Stomach (tissue), 9 donors: ENCODE results near the gene UBALD1. TPM values are rescaled to one million over a fixed set of nuclear protein-coding genes. Genes with fewer than 3 reads are reported as not detected.

Experiments
- DNase-seq, 2 donors: peaks; one replicate each; pipeline versions ENCODE4 v3.0.0 to v3.0.0-alpha.2; 2013 to 2019
- H3K27ac ChIP-seq, 5 donors: fragments of 200-600 bp in 4 of 5; sonication (generic) in 4 of 5; one replicate each; pipeline ENCODE4 v1.5.1; 2013 to 2019; ENCODE audit warnings: mild to moderate bottlenecking in 1 of 5, moderate library complexity in 1 of 5
- H3K27me3 ChIP-seq, 3 donors: fragments of 200-600 bp; sonication (generic); one replicate each; pipeline ENCODE4 v1.5.1; 2017 to 2019; ENCODE audit warnings: mixed run types in 1 of 3
- H3K36me3 ChIP-seq, 4 donors: fragments of 200-600 bp; sonication (generic); 1 replicate in 3 of 4; 2 replicates in 1 of 4; pipeline ENCODE4 v1.5.1; 2016 to 2019
- H3K4me1 ChIP-seq, 4 donors: fragments of 200-600 bp; sonication (generic); one replicate each; pipeline ENCODE4 v1.5.1; 2016 to 2019
- H3K4me3 ChIP-seq, 4 donors: fragments of 200-600 bp; sonication (generic) in 3 of 4; one replicate each; pipeline ENCODE4 v1.5.1; 2016 to 2019; ENCODE audit warnings: mild to moderate bottlenecking in 1 of 4
- H3K9me3 ChIP-seq, 4 donors: fragments of 200-600 bp; sonication (generic); one replicate each; pipeline ENCODE4 v1.5.1; 2016 to 2019
- EP300 ChIP-seq: sonication (generic); formaldehyde crosslinking; IDR thresholded peaks from one replicate; pipeline ENCODE4 v1.6.1; 2017; ENCODE audit warnings: antibody characterized with exemption
- POLR2A ChIP-seq, 4 donors: fragments of 450-650 bp; IDR thresholded peaks; one replicate each; pipeline ENCODE4 v1.6.1; 2016; ENCODE audit warnings: antibody characterized with exemption in 4 of 4, control low read depth in 2 of 4, mild to moderate bottlenecking in 1 of 4, moderate library complexity in 1 of 4
- POLR2AphosphoS5 ChIP-seq, 3 donors: sonication (generic); formaldehyde crosslinking; IDR thresholded peaks; one replicate each; pipeline ENCODE4 v1.6.1; 2016; ENCODE audit warnings: antibody characterized with exemption in 3 of 3
- whole genome bisulfite sequencing, 5 donors: extraction: QIAGEN DNeasy Blood & Tissue Kit in 3 of 5; methylation state at CpG; one replicate each; pipeline versions ENCODE4 v1.1.5 to v1.1.7; 2013 to 2018; 5-methylcytosine and 5-hydroxymethylcytosine counted together
- intact Hi-C: fragments of 100-400 bp; cut with DNase I; formaldehyde crosslinking; loops from one replicate; pipeline ENCODE4 v1.15.1; 2023; ENCODE audit warnings: low total_unique reads
- polyA plus RNA-seq, 3 donors: library from polyadenylated mRNA; stranded (reverse); fragments of 200-250 nt; gene quantifications; one replicate each; pipeline ENCODE4 v1.2.3, GENCODE V29; 2013
- total RNA-seq, 5 donors: library from RNA; depleted of rRNA; stranded (reverse); fragments of >200 nt; gene quantifications; one replicate each; pipeline versions ENCODE4 v1.1.0 to v1.2.3, GENCODE V29; 2014 to 2016
- TF ChIP-seq, protein P1 (sequence below), 7 experiments: fragments of 450-650 bp in 4 of 7; fragments of 200-600 bp in 3 of 7; sonication (generic) in 3 of 7; IDR thresholded peaks; one replicate each; pipeline ENCODE4 v1.5.1; 2016 to 2019; ENCODE audit warnings: antibody characterized with exemption in 7 of 7, control low read depth in 2 of 7, mild to moderate bottlenecking in 1 of 7
- donor health status: healthy with polysubstance abuse.
- donor health status: Bipolar disorder and iron deficiency.
- donor health status: healthy.

UBALD1 gene
- total and polyA plus RNA-seq, 8 donors, result 0.58 to 77.2 (median 24.1) TPM

DNA sequence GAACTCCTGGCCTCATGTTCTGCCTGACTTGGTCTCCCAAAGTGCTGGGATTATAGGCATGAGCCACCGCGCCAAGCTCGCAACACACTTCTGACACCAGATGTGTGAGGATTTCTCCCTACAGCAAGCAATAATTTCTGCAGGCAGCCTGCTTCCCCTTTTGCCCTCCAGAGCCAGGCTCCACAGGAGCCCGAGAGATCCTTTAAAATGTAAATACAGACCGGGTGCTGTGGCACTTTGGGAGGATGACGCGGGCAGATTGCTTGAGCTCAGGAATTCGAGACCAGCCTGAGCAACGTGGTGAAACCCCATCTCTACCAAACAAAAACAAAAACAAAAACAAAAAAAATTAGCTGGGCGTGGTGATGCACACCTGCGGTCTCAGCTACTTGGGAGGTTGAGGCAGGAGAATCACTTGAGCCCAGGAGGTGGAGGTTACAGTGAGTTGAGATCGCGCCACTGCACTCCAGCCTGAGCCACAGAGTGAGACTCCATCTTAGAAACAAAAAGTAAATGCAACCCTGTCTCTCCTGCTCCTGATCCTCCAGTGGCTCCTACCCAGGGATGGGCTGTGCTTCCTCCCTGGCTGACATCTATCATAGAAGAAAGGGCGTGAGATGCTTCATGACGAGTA, 43.9 kb downstream of the UBALD1 start:
- Histone ChIP-seq H3K4me1 (peaks cover 0 to 14% (median 3%) of the 10 kb centered on the region in 4 donors), H3K4me3 (no peak overlapping the region), H3K27ac (no peak overlapping the region), H3K36me3 (no peaks in the 10 kb centered on the region), H3K9me3 (no peaks in the 10 kb centered on the region), H3K27me3 (no peaks in the 10 kb centered on the region)
- intact Hi-C loops, result no loop called here
- WGBS, 5 donors, result 72 to 80% (median 75%) methylated on average over 15 of the region's 15 CpGs
- no peak for DNase-seq
- TF ChIP-seq POLR2AphosphoS5 (IDR thresholded peaks at IDR 0.05) (no peak), POLR2A (IDR thresholded peaks at IDR 0.05) (no peak)
- TF ChIP-seq, protein P1, sequence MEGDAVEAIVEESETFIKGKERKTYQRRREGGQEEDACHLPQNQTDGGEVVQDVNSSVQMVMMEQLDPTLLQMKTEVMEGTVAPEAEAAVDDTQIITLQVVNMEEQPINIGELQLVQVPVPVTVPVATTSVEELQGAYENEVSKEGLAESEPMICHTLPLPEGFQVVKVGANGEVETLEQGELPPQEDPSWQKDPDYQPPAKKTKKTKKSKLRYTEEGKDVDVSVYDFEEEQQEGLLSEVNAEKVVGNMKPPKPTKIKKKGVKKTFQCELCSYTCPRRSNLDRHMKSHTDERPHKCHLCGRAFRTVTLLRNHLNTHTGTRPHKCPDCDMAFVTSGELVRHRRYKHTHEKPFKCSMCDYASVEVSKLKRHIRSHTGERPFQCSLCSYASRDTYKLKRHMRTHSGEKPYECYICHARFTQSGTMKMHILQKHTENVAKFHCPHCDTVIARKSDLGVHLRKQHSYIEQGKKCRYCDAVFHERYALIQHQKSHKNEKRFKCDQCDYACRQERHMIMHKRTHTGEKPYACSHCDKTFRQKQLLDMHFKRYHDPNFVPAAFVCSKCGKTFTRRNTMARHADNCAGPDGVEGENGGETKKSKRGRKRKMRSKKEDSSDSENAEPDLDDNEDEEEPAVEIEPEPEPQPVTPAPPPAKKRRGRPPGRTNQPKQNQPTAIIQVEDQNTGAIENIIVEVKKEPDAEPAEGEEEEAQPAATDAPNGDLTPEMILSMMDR (IDR thresholded peaks at IDR 0.05), result no peak

DNA sequence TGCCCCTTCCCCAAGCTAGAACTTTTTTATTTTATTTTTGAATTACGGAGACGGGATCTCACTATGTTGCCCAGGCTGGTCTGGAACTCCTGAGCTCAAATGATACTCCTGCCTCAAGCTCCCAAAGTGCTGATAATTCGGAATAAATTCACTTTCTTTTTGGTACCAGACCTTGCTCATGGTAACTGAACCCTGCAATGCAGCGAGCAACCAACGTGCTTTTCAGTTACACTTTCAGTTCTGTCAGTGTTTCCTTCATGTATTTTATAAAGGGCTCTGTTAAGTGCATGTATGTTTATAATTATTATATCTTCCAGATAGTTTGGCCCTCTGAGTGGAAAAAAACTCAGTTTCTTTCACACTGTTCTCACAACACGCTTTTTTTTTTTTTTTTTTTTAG, 44.6 kb downstream of the UBALD1 start:
- Histone ChIP-seq H3K27ac (no peak overlapping the region), H3K36me3 (no peaks in the 10 kb centered on the region), H3K4me3 (no peak overlapping the region), H3K9me3 (no peaks in the 10 kb centered on the region), H3K4me1 (peaks cover 0 to 9% (median 1%) of the 10 kb centered on the region in 4 donors), H3K27me3 (no peaks in the 10 kb centered on the region)
- WGBS, 5 donors, result 70 to 85% (median 74%) methylated on average over 6 of the region's 6 CpGs
- intact Hi-C loops, result no loop called here
- TF ChIP-seq POLR2A (IDR thresholded peaks at IDR 0.05), result no peak
- TF ChIP-seq, protein P1 (IDR thresholded peaks at IDR 0.05), result no peak
- TF ChIP-seq EP300, result no peak
- no peak for DNase-seq

DNA sequence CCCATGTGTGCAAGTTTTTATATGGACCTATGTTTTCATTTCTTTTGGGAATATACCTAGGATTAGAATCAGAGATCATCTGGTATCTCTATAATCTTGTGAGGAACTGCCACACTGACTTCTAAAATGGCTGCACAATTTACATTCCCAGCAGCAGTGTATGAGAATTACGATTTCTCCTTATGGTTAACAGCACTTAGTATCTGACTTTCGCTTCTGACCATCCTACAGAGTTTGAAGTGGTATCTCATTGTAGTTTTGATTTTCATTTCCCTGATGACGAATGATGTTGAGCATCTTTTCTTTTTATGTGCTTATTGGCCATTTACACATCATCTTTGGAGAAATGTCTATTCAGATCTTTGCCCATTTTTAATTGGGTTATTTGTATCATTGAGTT, 48.5 kb downstream of the UBALD1 start:
- WGBS, 5 donors, result 72 to 83% (median 81%) methylated on average over 3 of the region's 3 CpGs
- Histone ChIP-seq H3K4me1 (no peaks in the 10 kb centered on the region), H3K36me3 (no peaks in the 10 kb centered on the region), H3K9me3 (no peaks in the 10 kb centered on the region), H3K4me3 (no peak overlapping the region), H3K27ac (no peak overlapping the region), H3K27me3 (no peaks in the 10 kb centered on the region)
- DNase-seq, result no peak
- TF ChIP-seq, protein P1 (IDR thresholded peaks at IDR 0.05), result no peak
- no peak for TF ChIP-seq EP300
- no peak for TF ChIP-seq POLR2AphosphoS5 (IDR thresholded peaks at IDR 0.05)
- TF ChIP-seq POLR2A (IDR thresholded peaks at IDR 0.05), result no peak
- intact Hi-C loops, result no loop called here

DNA sequence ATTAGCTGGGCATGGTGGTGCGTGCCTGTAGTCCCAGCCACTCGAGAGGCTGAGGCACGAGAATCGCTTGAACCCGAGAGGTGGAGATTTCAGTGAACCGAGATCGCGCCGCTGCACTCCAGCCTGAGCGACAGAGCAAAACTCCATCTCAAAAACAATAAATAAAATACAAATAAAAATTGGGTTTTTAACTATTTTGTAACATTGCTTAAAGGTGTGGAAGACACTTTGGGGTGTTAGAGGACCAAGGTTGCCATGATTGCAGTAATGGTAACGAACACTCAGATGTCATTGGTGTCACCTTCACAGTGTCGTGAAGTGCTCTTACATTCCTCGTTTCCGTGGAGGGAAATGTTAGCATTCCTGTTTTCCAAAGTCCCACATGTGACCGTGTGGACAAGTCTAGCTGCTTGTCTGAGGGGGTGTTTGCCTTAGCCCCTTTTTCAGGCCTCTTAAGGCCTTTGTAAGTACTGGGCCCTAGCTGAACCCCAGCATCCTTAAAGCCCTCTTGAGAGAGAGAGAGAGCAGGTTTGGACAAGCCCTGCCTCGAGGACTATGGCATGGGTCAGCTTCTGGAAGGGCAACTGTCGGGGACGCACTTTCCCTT, 49.9 kb downstream of the UBALD1 start:
- Histone ChIP-seq H3K4me1 (no peaks in the 10 kb centered on the region), H3K27me3 (no peaks in the 10 kb centered on the region), H3K9me3 (no peaks in the 10 kb centered on the region), H3K4me3 (no peak overlapping the region), H3K27ac (no peak overlapping the region), H3K36me3 (no peaks in the 10 kb centered on the region)
- DNase-seq, result no peak
- WGBS, 5 donors, result 83 to 88% (median 85%) methylated on average over 18 of the region's 18 CpGs
- intact Hi-C loops, result no loop called here
- no peak for TF ChIP-seq POLR2AphosphoS5 (IDR thresholded peaks at IDR 0.05)
- TF ChIP-seq POLR2A (IDR thresholded peaks at IDR 0.05), result no peak

DNA sequence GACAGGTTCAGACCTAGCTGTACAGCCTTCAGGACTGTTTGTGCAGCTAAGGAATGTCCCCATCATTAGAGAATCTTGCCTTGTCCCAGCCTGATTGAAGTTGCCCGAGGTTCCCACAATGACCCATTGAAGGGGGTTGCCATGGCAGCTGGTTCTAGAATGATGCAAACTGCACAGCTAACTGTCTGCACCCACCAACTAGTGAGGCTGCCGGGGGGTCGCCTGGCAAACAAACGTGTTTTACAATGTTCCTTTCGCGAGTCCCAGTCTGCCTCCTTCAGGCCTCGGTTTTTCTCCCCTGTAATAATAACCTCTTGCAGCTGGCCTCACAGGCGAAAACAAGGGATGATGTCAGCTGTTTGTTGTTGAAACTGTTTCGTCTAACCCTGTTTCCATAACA, 53.1 kb downstream of the UBALD1 start:
- no peak overlapping the region for H3K4me3 ChIP-seq
- intact Hi-C loops, result no loop called here
- no peak for DNase-seq
- TF ChIP-seq POLR2AphosphoS5 (IDR thresholded peaks at IDR 0.05) (no peak), POLR2A (IDR thresholded peaks at IDR 0.05) (no peak), EP300 (no peak)
- TF ChIP-seq, protein P1 (IDR thresholded peaks at IDR 0.05), result no peak
- WGBS, 5 donors, result 49 to 63% (median 55%) methylated on average over 9 of the region's 9 CpGs
- no peaks in the 10 kb centered on the region for H3K9me3 ChIP-seq
- no peak overlapping the region for H3K27ac ChIP-seq
- no peaks in the 10 kb centered on the region for H3K36me3 ChIP-seq
- H3K27me3 ChIP-seq, result peaks cover 0 to 2% (median 0%) of the 10 kb centered on the region in 3 donors
- no peaks in the 10 kb centered on the region for H3K4me1 ChIP-seq
